GM15510 (cell line): ENCODE measurements around the gene INAFM2.

Experiments
- POLR2A ChIP-seq: IDR thresholded peaks from 3 replicates; pipeline ENCODE4 v1.6.1; 2011; ENCODE audit warnings: borderline replicate concordance; ENCODE audit not compliant: insufficient read length; ENCODE audit errors: extremely low read depth

INAFM2 gene

GRCh38 chr15:40349163-40349562, 25.7 kb downstream of the INAFM2 start:
- TF ChIP-seq POLR2A, result no peak

- no peak for TF ChIP-seq POLR2A
Observed at GRCh38 chr15:40352281-40352901, 28.9 kb downstream of the INAFM2 start.

GRCh38 chr15:40353697-40354096, 30.2 kb downstream of the INAFM2 start:
- no peak for TF ChIP-seq POLR2A

- no peak for TF ChIP-seq POLR2A
Observed at GRCh38 chr15:40354408-40355171, 31.1 kb downstream of the INAFM2 start.

- TF ChIP-seq POLR2A, result no peak
Observed at GRCh38 chr15:40355976-40356585, 32.6 kb downstream of the INAFM2 start.

- no peak for TF ChIP-seq POLR2A
Observed at GRCh38 chr15:40357246-40357645, 33.8 kb downstream of the INAFM2 start.

- TF ChIP-seq POLR2A, result no peak
Observed at GRCh38 chr15:40357723-40358470, 34.4 kb downstream of the INAFM2 start, which contains the start of gene DISP2. DISP2 (plus strand) TSS chr15:40358219; CDS start chr15:40358322, 103 bp downstream.

- TF ChIP-seq POLR2A, result no peak
Observed at GRCh38 chr15:40358471-40359353, 35.2 kb downstream of the INAFM2 start.

- no peak for TF ChIP-seq POLR2A
Observed at GRCh38 chr15:40360015-40360414, 36.5 kb downstream of the INAFM2 start.

GRCh38 chr15:40361640-40362039, 38.1 kb downstream of the INAFM2 start:
- TF ChIP-seq POLR2A, result no peak

- TF ChIP-seq POLR2A, result no peak
Observed at GRCh38 chr15:40363611-40364010, 40.1 kb downstream of the INAFM2 start.

- no peak for TF ChIP-seq POLR2A
Observed at GRCh38 chr15:40364251-40364650, 40.8 kb downstream of the INAFM2 start.

- no peak for TF ChIP-seq POLR2A
Observed at GRCh38 chr15:40365016-40365415, 41.5 kb downstream of the INAFM2 start.

GRCh38 chr15:40365624-40366456, 42.3 kb downstream of the INAFM2 start:
- no peak for TF ChIP-seq POLR2A
